Loucy (cell line): ENCODE data around the gene KCMF1.

Source experiments
- H2AFZ ChIP-seq: fragments of 200-600 bp; sonication (generic); 2 replicates; pipeline ENCODE4 v1.6.0; 2016; ENCODE audit warnings: antibody characterized with exemption, mild to moderate bottlenecking, low read length, moderate library complexity
- H3F3A ChIP-seq: fragments of 200-600 bp; 2 replicates; pipeline ENCODE4 v1.6.0; 2016; ENCODE audit warnings: antibody characterized with exemption, low read depth, mild to moderate bottlenecking
- H3K27me3 ChIP-seq: fragments of 200-600 bp; sonication (generic); 2 replicates; pipeline ENCODE4 v1.6.1; 2014; ENCODE audit warnings: low read length, mild to moderate bottlenecking; ENCODE audit not compliant: insufficient read depth, poor library complexity, severe bottlenecking
- H3K36me3 ChIP-seq: fragments of 200-600 bp; sonication (generic); 2 replicates; pipeline ENCODE4 v1.6.1; 2016; ENCODE audit warnings: low read length; ENCODE audit not compliant: insufficient read depth
- H3K4me1 ChIP-seq: fragments of 200-600 bp; sonication (generic); 2 replicates; pipeline ENCODE4 v1.5.1; 2014; ENCODE audit warnings: low read length, mild to moderate bottlenecking; ENCODE audit not compliant: insufficient read depth, poor library complexity, severe bottlenecking
- H3K4me2 ChIP-seq: fragments of 200-600 bp; sonication (generic); 2 replicates; pipeline ENCODE4 v1.6.0; 2014; ENCODE audit warnings: antibody characterized with exemption, low read length, low read depth, mild to moderate bottlenecking; ENCODE audit not compliant: poor library complexity, severe bottlenecking
- H3K4me3 ChIP-seq: fragments of 200-600 bp; sonication (generic); 2 replicates; pipeline ENCODE4 v1.5.1; 2014; ENCODE audit warnings: low read length, mild to moderate bottlenecking, mixed read lengths; ENCODE audit not compliant: poor library complexity, severe bottlenecking
- H3K79me2 ChIP-seq: fragments of 200-600 bp; sonication (generic); 2 replicates; pipeline ENCODE4 v1.6.1; 2014; ENCODE audit warnings: low read length; ENCODE audit not compliant: insufficient read depth
- H3K9ac ChIP-seq: fragments of 200-600 bp; sonication (generic); 2 replicates; pipeline ENCODE4 v1.6.0; 2014; ENCODE audit warnings: mild to moderate bottlenecking, low read depth, low read length, moderate library complexity; ENCODE audit not compliant: poor library complexity, severe bottlenecking
- H3K9me2 ChIP-seq: fragments of 200-600 bp; sonication (generic); replicated peaks from 2 replicates; pipeline ENCODE4 v1.6.1; 2016; ENCODE audit warnings: low read depth, low read length, mixed read lengths
- H3K9me3 ChIP-seq: fragments of 200-600 bp; sonication (generic); 2 replicates; pipeline ENCODE4 v1.6.1; 2014; ENCODE audit warnings: mild to moderate bottlenecking, antibody characterized with exemption, low read length, low read depth; ENCODE audit not compliant: insufficient read depth
- H4K20me1 ChIP-seq: fragments of 200-600 bp; sonication (generic); 2 replicates; pipeline ENCODE4 v1.6.0; 2014; ENCODE audit warnings: antibody characterized with exemption, low read length, mild to moderate bottlenecking; ENCODE audit not compliant: insufficient read depth, poor library complexity, severe bottlenecking
- EZH2phosphoT487 ChIP-seq: fragments of 200-600 bp; IDR thresholded peaks from 2 replicates; pipeline ENCODE4 v1.6.1; 2018; ENCODE audit warnings: antibody characterized with exemption, mild to moderate bottlenecking, moderate library complexity, borderline replicate concordance
- TF ChIP-seq, protein P1 (sequence below): fragments of 200-600 bp; sonication (generic); conservative IDR thresholded peaks from 2 replicates; pipeline ENCODE4 v1.5.1; 2014; ENCODE audit warnings: mild to moderate bottlenecking, antibody characterized with exemption, low read length

The KCMF1 gene

DNA sequence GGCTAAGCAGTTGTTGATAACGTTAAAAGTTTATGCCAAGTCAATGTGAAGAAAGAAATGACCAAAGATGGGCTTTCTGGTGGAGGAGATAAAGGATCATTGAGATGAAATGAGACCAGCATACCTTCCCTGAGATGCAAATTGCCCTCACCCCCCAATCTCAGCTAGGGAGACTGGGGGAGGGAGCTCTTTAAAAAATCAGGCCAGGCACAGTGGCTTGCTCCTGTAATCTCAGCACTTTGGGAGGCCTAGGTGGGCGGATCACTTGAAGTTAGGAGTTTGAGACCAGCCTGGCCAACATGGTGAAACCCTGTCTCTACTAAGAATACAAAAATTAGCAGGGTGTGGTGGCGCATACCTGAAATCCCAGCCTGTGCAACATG, 30.9 kb upstream of the KCMF1 start:
- Histone ChIP-seq H3K79me2 (no peaks in the 10 kb centered on the region), H3F3A (no peaks in the 10 kb centered on the region), H3K36me3 (no peaks in the 10 kb centered on the region), H4K20me1 (no peaks in the 10 kb centered on the region), H2AFZ (peak overlapping the region; percentile 89), H3K27me3 (no peaks in the 10 kb centered on the region), H3K4me3 (no peak overlapping the region), H3K9me3 (no peaks in the 10 kb centered on the region), H3K9me2 (no peaks in the 10 kb centered on the region), H3K4me2 (peak overlapping the region; percentile 33), H3K9ac (no peak overlapping the region), H3K4me1 (peaks cover 12% of the 10 kb centered on the region)
- TF ChIP-seq, protein P1, sequence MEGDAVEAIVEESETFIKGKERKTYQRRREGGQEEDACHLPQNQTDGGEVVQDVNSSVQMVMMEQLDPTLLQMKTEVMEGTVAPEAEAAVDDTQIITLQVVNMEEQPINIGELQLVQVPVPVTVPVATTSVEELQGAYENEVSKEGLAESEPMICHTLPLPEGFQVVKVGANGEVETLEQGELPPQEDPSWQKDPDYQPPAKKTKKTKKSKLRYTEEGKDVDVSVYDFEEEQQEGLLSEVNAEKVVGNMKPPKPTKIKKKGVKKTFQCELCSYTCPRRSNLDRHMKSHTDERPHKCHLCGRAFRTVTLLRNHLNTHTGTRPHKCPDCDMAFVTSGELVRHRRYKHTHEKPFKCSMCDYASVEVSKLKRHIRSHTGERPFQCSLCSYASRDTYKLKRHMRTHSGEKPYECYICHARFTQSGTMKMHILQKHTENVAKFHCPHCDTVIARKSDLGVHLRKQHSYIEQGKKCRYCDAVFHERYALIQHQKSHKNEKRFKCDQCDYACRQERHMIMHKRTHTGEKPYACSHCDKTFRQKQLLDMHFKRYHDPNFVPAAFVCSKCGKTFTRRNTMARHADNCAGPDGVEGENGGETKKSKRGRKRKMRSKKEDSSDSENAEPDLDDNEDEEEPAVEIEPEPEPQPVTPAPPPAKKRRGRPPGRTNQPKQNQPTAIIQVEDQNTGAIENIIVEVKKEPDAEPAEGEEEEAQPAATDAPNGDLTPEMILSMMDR = no peak
- TF ChIP-seq EZH2phosphoT487 = no peak

DNA sequence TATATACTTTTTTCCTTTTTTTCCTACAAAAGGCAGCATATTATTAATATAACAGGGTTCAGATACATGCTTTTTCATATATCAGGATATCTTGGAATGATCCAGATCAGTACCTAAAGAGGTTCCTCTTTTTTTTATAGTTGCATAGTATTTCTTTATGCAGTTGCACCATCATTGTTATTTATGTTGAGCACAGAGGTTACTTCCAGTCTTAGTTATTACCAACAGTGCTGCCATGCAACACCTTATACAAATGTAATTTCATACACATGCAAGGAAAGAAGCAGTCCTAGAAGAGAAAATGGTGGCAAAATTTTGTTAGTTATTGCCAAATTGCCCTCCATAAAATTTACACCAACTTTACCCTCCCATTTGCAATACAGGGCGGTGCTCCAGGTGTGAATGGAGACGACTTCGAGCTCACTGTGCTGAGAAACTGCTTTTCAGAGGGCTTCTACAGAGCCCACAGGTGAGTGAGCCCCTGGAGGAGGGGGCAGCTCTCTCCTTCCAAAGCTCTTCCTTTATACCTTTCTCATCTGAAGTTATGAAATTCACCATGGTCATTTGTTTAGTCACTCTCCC, 30.0 kb upstream of the KCMF1 start:
- Histone ChIP-seq H3K27me3 (no peaks in the 10 kb centered on the region), H3K4me1 (peaks cover 12% of the 10 kb centered on the region), H3K9me3 (no peaks in the 10 kb centered on the region), H3K9me2 (no peaks in the 10 kb centered on the region), H3K9ac (no peak overlapping the region), H3K79me2 (no peaks in the 10 kb centered on the region), H4K20me1 (no peaks in the 10 kb centered on the region), H3F3A (no peaks in the 10 kb centered on the region), H3K4me2 (no peak overlapping the region), H2AFZ (no peak overlapping the region), H3K4me3 (no peak overlapping the region), H3K36me3 (no peaks in the 10 kb centered on the region)
- TF ChIP-seq, protein P1 = no peak
- no peak for TF ChIP-seq EZH2phosphoT487

DNA sequence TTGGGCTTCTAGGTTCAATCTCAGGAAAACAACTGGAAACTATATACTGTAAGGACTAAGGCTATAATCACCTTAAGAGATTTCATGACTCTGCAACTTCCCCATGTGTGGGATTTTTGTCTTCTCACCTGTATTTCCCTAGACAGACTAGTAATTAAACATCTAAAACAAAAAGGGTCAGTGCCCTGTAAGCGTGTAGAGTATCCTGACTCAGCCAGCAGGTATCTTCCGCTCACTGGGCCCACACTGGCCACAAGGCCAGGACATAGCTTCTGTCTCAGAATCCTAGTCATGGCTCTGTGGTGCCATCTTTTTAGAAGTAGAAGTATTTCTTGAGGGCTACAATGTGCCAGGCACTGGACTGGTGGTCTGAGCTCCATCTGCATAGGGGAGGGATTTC, 28.8 kb upstream of the KCMF1 start:
- no peaks in the 10 kb centered on the region for H4K20me1 ChIP-seq
- H3K4me3 ChIP-seq = no peak overlapping the region
- no peaks in the 10 kb centered on the region for H3K79me2 ChIP-seq
- H3K27me3 ChIP-seq = no peaks in the 10 kb centered on the region
- H3K36me3 ChIP-seq = no peaks in the 10 kb centered on the region
- no peak overlapping the region for H3K4me2 ChIP-seq
- H3K9me3 ChIP-seq = no peaks in the 10 kb centered on the region
- no peak overlapping the region for H2AFZ ChIP-seq
- TF ChIP-seq EZH2phosphoT487 = no peak
- TF ChIP-seq, protein P1 = no peak
- no peaks in the 10 kb centered on the region for H3K9me2 ChIP-seq
- H3F3A ChIP-seq = no peaks in the 10 kb centered on the region
- H3K4me1 ChIP-seq = peaks cover 16% of the 10 kb centered on the region
- no peak overlapping the region for H3K9ac ChIP-seq
